Measurements from ENCODE around the gene ASB1. TPM values are rescaled to one million over a fixed set of nuclear protein-coding genes. Genes with fewer than 3 reads are reported as not detected.
A peak's percentile ranks its signal among the peaks of the same experiment; 100 is the strongest.

Gene ASB1
- total and polyA plus RNA-seq, 2 of the 13 experiments (the other 11 are each of a cell fraction or from before 2014, with no cell fraction given) = 48.6 to 49.2 TPM

DNA sequence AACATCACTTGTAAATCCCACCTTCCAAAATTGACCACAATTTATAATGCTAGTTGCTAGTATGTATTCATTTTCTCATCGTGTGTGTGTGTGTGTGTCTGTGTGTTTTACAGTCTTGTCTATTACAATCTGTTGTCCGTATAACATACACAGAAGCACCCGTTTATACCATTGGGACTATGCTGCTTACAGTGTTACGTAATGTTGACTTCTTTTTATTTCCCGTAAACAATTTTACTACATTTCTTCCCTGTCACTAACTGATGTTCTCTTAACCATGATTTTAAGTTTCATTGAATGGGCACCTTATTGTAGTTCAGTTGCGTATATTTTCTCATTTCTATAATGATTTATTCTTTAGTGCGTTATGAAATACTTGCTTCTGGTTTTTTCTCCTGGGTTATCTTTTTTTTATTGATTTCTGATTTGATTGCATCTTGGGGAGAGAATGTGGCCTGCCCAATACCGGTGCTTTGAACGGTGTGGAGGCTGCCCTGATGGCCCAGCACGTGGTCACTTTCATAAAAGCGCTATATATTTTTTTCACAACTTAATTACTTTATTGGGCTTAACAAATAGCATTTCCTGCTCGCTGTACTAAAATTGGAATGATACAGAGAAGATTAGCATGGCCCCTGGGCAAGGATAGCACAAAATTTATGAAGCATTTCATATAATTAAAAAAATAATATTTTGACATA lies 14.5 kb upstream of the ASB1 start:
- ATAC-seq = no peak
- Histone ChIP-seq H3K4me2 (ENCODE audit: low read depth, low read length) (no peak overlapping the region), H3K9ac (ENCODE audit: insufficient read depth, low read depth, low read length) (no peak overlapping the region), H3K79me2 (ENCODE audit: insufficient read depth, low read length) (no peaks in the 10 kb centered on the region), H3K9me3 (ENCODE audit: low read length) (no peaks in the 10 kb centered on the region), H3K36me3 (replicated peaks in 1 of 2; ENCODE audit: control insufficient read depth in 1 of 2, insufficient read depth in 2 of 2, low read length in 2 of 2) (no peaks in the 10 kb centered on the region), H3K4me3 (replicated peaks in 1 of 3; ENCODE audit: insufficient read depth in 1 of 3, low read depth in 2 of 3, low read length in 3 of 3) (no peak overlapping the region), H2AFZ (ENCODE audit: low read length) (no peak overlapping the region), H4K20me1 (ENCODE audit: insufficient read depth, low read length) (no peaks in the 10 kb centered on the region), H3K27me3 (ENCODE audit: control insufficient read depth in 1 of 2, insufficient read depth in 2 of 2, low read length in 2 of 2) (no peaks in the 10 kb centered on the region), H3K4me1 (ENCODE audit: insufficient read depth, low read length) (peaks cover 17% of the 10 kb centered on the region), H3K27ac (ENCODE audit: extremely low read length, insufficient read depth, low read length) (no peak overlapping the region)
- ChIA-PET CTCF (ENCODE audit: low intra/inter-chr PET ratio, low total read pairs) (no interaction called here), POLR2A (no interaction called here)
- in situ Hi-C loops (cut with HindIII; ENCODE audit: extremely low pct_ligation_motif_present, low pct_unique_long_range_greater_than_20kb) (no loop called here), intact Hi-C loops (cut with micrococcal nuclease; ENCODE audit: unreplicated experiment) (no loop called here)
- 90% methylated on average over 12 of the region's 12 CpGs for WGBS (ENCODE audit: low lambda C conversion rate)
- FAIRE-seq = no peak
- DNase-seq (ENCODE audit: low spot score) = no peak
- TF ChIP-seq CEBPB (IDR thresholded peaks at IDR 0.05; ENCODE audit: borderline replicate concordance, low read depth, low read length) (peak; percentile 57; the same call in 1 of the 2 replicates), TCF12 (IDR thresholded peaks at IDR 0.05) (no peak), TCF12 (CRISPR knock-in tag; IDR thresholded peaks at IDR 0.05) (no peak)
- no TSS peak for BruUV-seq (replicated peaks)

DNA sequence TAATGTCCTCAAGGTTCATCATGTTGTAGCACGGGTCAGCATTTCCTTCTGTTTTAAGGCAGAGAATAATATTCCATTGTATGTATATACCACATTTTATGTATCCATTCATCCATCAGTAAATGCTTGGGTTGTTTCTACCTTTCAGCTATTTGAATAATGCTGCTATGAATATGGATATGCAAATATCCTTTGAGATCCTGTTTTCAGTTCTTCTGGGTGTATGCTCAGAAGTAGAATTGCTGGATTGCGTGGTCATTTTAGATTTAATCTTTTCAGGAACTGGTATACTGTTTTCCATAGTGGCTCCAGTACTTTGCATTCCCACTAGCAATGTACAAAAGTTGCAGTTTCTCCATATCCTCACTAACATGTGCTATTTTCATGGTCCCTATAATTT lies 13.4 kb upstream of the ASB1 start:
- peaks cover 6% of the 10 kb centered on the region for H3K4me1 ChIP-seq (ENCODE audit: insufficient read depth, low read length)
- no peak overlapping the region for H2AFZ ChIP-seq (ENCODE audit: low read length)
- no peak for TF ChIP-seq ZFP1 (CRISPR knock-in tag; IDR thresholded peaks at IDR 0.05)
- TF ChIP-seq CEBPB (IDR thresholded peaks at IDR 0.05; ENCODE audit: borderline replicate concordance, low read depth, low read length) = no peak
- TF ChIP-seq EP300 (IDR thresholded peaks at IDR 0.05; ENCODE audit: low read depth in 2 of 2, low read length in 2 of 2) = no peak
- no peak for TF ChIP-seq EP300 (CRISPR knock-in tag; IDR thresholded peaks at IDR 0.05; ENCODE audit: borderline replicate concordance)
- POLR2A ChIA-PET = no interaction called here
- H4K20me1 ChIP-seq (ENCODE audit: insufficient read depth, low read length) = no peaks in the 10 kb centered on the region
- no peak overlapping the region for H3K4me2 ChIP-seq (ENCODE audit: low read depth, low read length)
- FAIRE-seq (no peak), ATAC-seq (no peak), DNase-seq (ENCODE audit: low spot score) (no peak)
- no TSS peak for BruUV-seq (replicated peaks)
- intact Hi-C loops (cut with micrococcal nuclease; ENCODE audit: unreplicated experiment) (no loop called here), in situ Hi-C loops (cut with HindIII; ENCODE audit: extremely low pct_ligation_motif_present, low pct_unique_long_range_greater_than_20kb) (no loop called here)
- 97% methylated on average over 2 of the region's 2 CpGs for WGBS (ENCODE audit: low lambda C conversion rate)
- H3K4me3 ChIP-seq (replicated peaks in 1 of 3; ENCODE audit: insufficient read depth in 1 of 3, low read depth in 2 of 3, low read length in 3 of 3) = no peak overlapping the region
- CTCF ChIA-PET (ENCODE audit: low intra/inter-chr PET ratio, low total read pairs) = no interaction called here
- H3K27ac ChIP-seq (ENCODE audit: extremely low read length, insufficient read depth, low read length) = no peak overlapping the region
- no peaks in the 10 kb centered on the region for H3K9me3 ChIP-seq (ENCODE audit: low read length)
- H3K9ac ChIP-seq (ENCODE audit: insufficient read depth, low read depth, low read length) = no peak overlapping the region
- H3K36me3 ChIP-seq (replicated peaks in 1 of 2; ENCODE audit: control insufficient read depth in 1 of 2, insufficient read depth in 2 of 2, low read length in 2 of 2) = no peaks in the 10 kb centered on the region
- H3K79me2 ChIP-seq (ENCODE audit: insufficient read depth, low read length) = no peaks in the 10 kb centered on the region
- no peaks in the 10 kb centered on the region for H3K27me3 ChIP-seq (ENCODE audit: control insufficient read depth in 1 of 2, insufficient read depth in 2 of 2, low read length in 2 of 2)

Measured in HepG2 (cell line).